GM23338 (cell line): ENCODE results near the gene SLC9A8. TPM values are rescaled to one million over a fixed set of nuclear protein-coding genes. Genes with fewer than 3 reads are reported as not detected.

ENCODE experiments used
- ATAC-seq: fragments of 200-7000 bp; cut with Tn5 transposase; 3 replicates; pipeline ENCODE4 v1.9.1; 2020
- DNase-seq: peaks from one replicate; pipeline ENCODE4 v3.0.0-alpha.2; 2015; ENCODE audit warnings: low spot score
- H2AFZ ChIP-seq: fragments of 200-600 bp; sonication (generic); 2 replicates; pipeline ENCODE4 v1.8.0; 2016; ENCODE audit warnings: antibody characterized with exemption, mild to moderate bottlenecking, moderate library complexity
- H3F3A ChIP-seq: fragments of 200-600 bp; sonication (generic); replicated peaks from 2 replicates; pipeline ENCODE4 v1.8.0; 2017; ENCODE audit warnings: antibody characterized with exemption, mixed run types, low read depth
- H3K27ac ChIP-seq: fragments of 200-600 bp; sonication (generic); 2 replicates; pipeline ENCODE4 v1.6.1; 2016; ENCODE audit warnings: low read depth
- H3K27me3 ChIP-seq: fragments of 200-600 bp; sonication (generic); 2 replicates; pipeline ENCODE4 v1.8.0; 2016; ENCODE audit warnings: mild to moderate bottlenecking, mixed run types, moderate library complexity; ENCODE audit not compliant: insufficient read depth
- H3K36me3 ChIP-seq: fragments of 200-600 bp; sonication (generic); 2 replicates; pipeline ENCODE4 v1.8.0; 2016; ENCODE audit warnings: mild to moderate bottlenecking; ENCODE audit not compliant: insufficient read depth
- H3K4me1 ChIP-seq: fragments of 200-600 bp; sonication (generic); 2 replicates; pipeline ENCODE4 v1.8.0; 2016; ENCODE audit warnings: mild to moderate bottlenecking, moderate library complexity; ENCODE audit not compliant: insufficient read depth
- H3K4me2 ChIP-seq: fragments of 200-600 bp; sonication (generic); 2 replicates; pipeline ENCODE4 v1.7.1; 2017; ENCODE audit warnings: mixed run types
- H3K4me3 ChIP-seq: fragments of 200-600 bp; sonication (generic); 2 replicates; pipeline ENCODE4 v1.6.1; 2016; ENCODE audit warnings: mixed run types
- H3K79me2 ChIP-seq: fragments of 200-600 bp; sonication (generic); replicated peaks from 2 replicates; pipeline ENCODE4 v1.8.0; 2017; ENCODE audit warnings: mild to moderate bottlenecking; ENCODE audit not compliant: insufficient read depth
- H3K9me2 ChIP-seq: fragments of 200-600 bp; sonication (generic); 2 replicates; pipeline ENCODE4 v1.8.0; 2017; ENCODE audit not compliant: insufficient read depth
- H4K20me1 ChIP-seq: fragments of 200-600 bp; sonication (generic); replicated peaks from 2 replicates; pipeline ENCODE4 v1.8.0; 2017; ENCODE audit warnings: mild to moderate bottlenecking; ENCODE audit not compliant: insufficient read depth
- H3K27ac Mint-ChIP-seq: 2 replicates; pipeline ENCODE4 v1.8.0; 2020; ENCODE audit warnings: inconsistent platforms, mild to moderate bottlenecking, moderate library complexity, mixed read lengths
- H3K27me3 Mint-ChIP-seq: 3 replicates; pipeline ENCODE4 v1.8.0; 2022; ENCODE audit warnings: low read depth, mild to moderate bottlenecking, moderate library complexity, mixed read lengths, inconsistent platforms; ENCODE audit not compliant: insufficient read depth, poor library complexity
- H3K36me3 Mint-ChIP-seq: 3 replicates; pipeline ENCODE4 v1.8.0; 2021; ENCODE audit warnings: low read depth, mild to moderate bottlenecking, inconsistent platforms, moderate library complexity, mixed read lengths
- H3K4me1 Mint-ChIP-seq: 3 replicates; pipeline ENCODE4 v1.8.0; 2020; ENCODE audit warnings: mild to moderate bottlenecking, inconsistent platforms, mixed read lengths
- H3K4me3 Mint-ChIP-seq: 3 replicates; pipeline ENCODE4 v1.8.0; 2021; ENCODE audit warnings: moderate library complexity, mild to moderate bottlenecking, inconsistent platforms, mixed read lengths
- H3K9me3 Mint-ChIP-seq: 3 replicates; pipeline ENCODE4 v1.8.0; 2020; ENCODE audit warnings: moderate library complexity, mild to moderate bottlenecking, inconsistent platforms, mixed read lengths
- CREB1 ChIP-seq: fragments of 250-450 bp; sonication (Bioruptor Pico); IDR thresholded peaks from 2 replicates; pipeline ENCODE4 v1.5.0; 2020; ENCODE audit warnings: low read depth, mild to moderate bottlenecking, moderate library complexity
- EZH2 ChIP-seq: fragments of 200-600 bp; sonication (generic); IDR thresholded peaks from one replicate; pipeline ENCODE4 v1.8.0; 2017; ENCODE audit warnings: antibody characterized with exemption, mild to moderate bottlenecking, low read depth; ENCODE audit not compliant: unreplicated experiment
- EZH2phosphoT487 ChIP-seq: fragments of 200-600 bp; sonication (generic); IDR thresholded peaks from one replicate; pipeline ENCODE4 v1.8.1; 2018; ENCODE audit warnings: antibody characterized with exemption; ENCODE audit not compliant: unreplicated experiment
- NANOG ChIP-seq: IDR thresholded peaks from 2 replicates; pipeline ENCODE4 v1.6.1; 2016; ENCODE audit warnings: antibody characterized with exemption, borderline replicate concordance
- POLR2AphosphoS5 ChIP-seq: IDR thresholded peaks from 2 replicates; pipeline ENCODE4 v1.6.1; 2016; ENCODE audit warnings: antibody characterized with exemption, low read depth
- STAT1 ChIP-seq: IDR thresholded peaks from one replicate; pipeline ENCODE4 v1.6.1; 2016; ENCODE audit warnings: antibody characterized with exemption; ENCODE audit not compliant: unreplicated experiment
- ZNF114 ChIP-seq: fragments of 250-450 bp; sonication (Bioruptor Pico); IDR thresholded peaks from 2 replicates; pipeline ENCODE4 v1.5.0; 2020; ENCODE audit warnings: mild to moderate bottlenecking, moderate library complexity
- ZNF331 ChIP-seq: fragments of 250-450 bp; sonication (Bioruptor Pico); IDR thresholded peaks from 2 replicates; pipeline ENCODE4 v1.5.0; 2020; ENCODE audit warnings: low read depth, mild to moderate bottlenecking, moderate library complexity
- polyA plus RNA-seq: library from polyadenylated mRNA; unstranded; fragments of >200 nt; fragmentation: Nextera tagmentation; extraction: Ambion mirVana; gene quantifications from 2 replicates; pipeline ENCODE4 v1.2.1, GENCODE V29; 2016
- total RNA-seq: library from RNA; depleted of rRNA; stranded (reverse); fragments of >200 nt; shearing (Covaris generic); gene quantifications from 2 replicates; pipeline ENCODE4 v1.2.3, GENCODE V29; 2014
- TF ChIP-seq, protein P1 (sequence below): fragments of 250-450 bp; sonication (Bioruptor Pico); IDR thresholded peaks from 2 replicates; pipeline ENCODE4 v1.5.0; 2020; ENCODE audit warnings: mild to moderate bottlenecking, moderate library complexity
- TF ChIP-seq, protein P2 (sequence below): IDR thresholded peaks from 2 replicates; pipeline ENCODE4 v1.6.1; 2016; ENCODE audit warnings: antibody characterized with exemption
- TF ChIP-seq, protein P3 (sequence below), 2 experiments: fragments of 200-600 bp in 1 of 2; sonication (generic) in 1 of 2; conservative IDR thresholded peaks; 2 replicates each; pipeline versions ENCODE4 v1.5.1 to v1.6.1; 2016 to 2017; ENCODE audit warnings: antibody characterized with exemption in 2 of 2, low read depth in 2 of 2, mild to moderate bottlenecking in 2 of 2, moderate library complexity in 1 of 2

Gene SLC9A8
- total and polyA plus RNA-seq, 2 experiments from 2014 or later, result 2.6 to 6.4 TPM

DNA sequence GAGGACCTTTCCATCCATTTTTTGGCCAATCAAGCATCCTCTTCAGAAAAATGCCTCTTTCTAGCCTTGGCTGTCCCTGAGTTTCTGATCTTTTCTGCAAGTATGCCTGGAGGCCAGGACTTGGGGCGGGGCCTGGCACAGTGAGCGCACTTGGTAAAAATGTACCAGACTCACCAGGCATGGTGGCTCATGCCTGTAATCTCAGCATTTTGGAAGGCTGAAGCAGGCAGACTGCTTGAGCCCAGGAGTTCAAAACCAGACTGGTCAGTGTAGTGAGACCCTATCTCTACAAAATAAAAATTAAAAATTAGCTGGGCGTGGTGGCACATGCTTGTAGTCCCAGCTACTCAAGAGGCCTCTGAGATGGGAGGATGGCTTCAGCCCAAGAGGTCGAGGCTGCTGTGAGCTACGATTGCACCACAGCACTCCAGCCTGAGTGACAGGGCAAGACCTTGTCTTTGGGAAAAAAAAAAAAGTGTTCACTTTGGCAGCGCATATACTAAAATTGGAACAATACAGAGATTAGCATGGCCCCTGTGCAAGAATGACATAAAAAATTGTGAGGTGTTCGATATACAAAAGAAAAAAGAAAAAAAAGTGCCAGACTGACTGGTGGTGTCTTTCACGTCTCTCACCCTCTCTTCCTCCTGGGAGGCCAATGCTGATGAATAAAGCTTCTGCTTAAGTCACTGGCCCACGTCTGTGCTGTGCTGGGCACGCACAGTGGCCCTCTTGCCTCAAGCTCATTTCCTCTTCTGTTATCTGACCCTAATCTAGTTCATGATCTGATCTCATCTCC, 18.1 kb upstream of the SLC9A8 start (continued):
- TF ChIP-seq, protein P1, sequence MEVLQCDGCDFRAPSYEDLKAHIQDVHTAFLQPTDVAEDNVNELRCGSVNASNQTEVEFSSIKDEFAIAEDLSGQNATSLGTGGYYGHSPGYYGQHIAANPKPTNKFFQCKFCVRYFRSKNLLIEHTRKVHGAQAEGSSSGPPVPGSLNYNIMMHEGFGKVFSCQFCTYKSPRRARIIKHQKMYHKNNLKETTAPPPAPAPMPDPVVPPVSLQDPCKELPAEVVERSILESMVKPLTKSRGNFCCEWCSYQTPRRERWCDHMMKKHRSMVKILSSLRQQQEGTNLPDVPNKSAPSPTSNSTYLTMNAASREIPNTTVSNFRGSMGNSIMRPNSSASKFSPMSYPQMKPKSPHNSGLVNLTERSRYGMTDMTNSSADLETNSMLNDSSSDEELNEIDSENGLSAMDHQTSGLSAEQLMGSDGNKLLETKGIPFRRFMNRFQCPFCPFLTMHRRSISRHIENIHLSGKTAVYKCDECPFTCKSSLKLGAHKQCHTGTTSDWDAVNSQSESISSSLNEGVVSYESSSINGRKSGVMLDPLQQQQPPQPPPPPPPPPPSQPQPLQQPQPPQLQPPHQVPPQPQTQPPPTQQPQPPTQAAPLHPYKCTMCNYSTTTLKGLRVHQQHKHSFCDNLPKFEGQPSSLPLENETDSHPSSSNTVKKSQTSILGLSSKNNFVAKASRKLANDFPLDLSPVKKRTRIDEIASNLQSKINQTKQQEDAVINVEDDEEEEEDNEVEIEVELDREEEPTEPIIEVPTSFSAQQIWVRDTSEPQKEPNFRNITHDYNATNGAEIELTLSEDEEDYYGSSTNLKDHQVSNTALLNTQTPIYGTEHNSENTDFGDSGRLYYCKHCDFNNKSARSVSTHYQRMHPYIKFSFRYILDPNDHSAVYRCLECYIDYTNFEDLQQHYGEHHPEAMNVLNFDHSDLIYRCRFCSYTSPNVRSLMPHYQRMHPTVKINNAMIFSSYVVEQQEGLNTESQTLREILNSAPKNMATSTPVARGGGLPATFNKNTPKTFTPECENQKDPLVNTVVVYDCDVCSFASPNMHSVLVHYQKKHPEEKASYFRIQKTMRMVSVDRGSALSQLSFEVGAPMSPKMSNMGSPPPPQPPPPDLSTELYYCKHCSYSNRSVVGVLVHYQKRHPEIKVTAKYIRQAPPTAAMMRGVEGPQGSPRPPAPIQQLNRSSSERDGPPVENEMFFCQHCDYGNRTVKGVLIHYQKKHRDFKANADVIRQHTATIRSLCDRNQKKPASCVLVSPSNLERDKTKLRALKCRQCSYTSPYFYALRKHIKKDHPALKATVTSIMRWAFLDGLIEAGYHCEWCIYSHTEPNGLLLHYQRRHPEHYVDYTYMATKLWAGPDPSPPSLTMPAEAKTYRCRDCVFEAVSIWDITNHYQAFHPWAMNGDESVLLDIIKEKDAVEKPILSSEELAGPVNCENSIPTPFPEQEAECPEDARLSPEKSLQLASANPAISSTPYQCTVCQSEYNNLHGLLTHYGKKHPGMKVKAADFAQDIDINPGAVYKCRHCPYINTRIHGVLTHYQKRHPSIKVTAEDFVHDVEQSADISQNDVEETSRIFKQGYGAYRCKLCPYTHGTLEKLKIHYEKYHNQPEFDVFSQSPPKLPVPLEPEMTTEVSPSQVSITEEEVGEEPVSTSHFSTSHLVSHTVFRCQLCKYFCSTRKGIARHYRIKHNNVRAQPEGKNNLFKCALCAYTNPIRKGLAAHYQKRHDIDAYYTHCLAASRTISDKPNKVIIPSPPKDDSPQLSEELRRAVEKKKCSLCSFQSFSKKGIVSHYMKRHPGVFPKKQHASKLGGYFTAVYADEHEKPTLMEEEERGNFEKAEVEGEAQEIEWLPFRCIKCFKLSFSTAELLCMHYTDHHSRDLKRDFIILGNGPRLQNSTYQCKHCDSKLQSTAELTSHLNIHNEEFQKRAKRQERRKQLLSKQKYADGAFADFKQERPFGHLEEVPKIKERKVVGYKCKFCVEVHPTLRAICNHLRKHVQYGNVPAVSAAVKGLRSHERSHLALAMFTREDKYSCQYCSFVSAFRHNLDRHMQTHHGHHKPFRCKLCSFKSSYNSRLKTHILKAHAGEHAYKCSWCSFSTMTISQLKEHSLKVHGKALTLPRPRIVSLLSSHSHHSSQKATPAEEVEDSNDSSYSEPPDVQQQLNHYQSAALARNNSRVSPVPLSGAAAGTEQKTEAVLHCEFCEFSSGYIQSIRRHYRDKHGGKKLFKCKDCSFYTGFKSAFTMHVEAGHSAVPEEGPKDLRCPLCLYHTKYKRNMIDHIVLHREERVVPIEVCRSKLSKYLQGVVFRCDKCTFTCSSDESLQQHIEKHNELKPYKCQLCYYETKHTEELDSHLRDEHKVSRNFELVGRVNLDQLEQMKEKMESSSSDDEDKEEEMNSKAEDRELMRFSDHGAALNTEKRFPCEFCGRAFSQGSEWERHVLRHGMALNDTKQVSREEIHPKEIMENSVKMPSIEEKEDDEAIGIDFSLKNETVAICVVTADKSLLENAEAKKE (CRISPR knock-in tag), result no peak
- TF ChIP-seq EZH2phosphoT487 (no peak), NANOG (no peak), CREB1 (no peak), ZNF331 (no peak)

DNA sequence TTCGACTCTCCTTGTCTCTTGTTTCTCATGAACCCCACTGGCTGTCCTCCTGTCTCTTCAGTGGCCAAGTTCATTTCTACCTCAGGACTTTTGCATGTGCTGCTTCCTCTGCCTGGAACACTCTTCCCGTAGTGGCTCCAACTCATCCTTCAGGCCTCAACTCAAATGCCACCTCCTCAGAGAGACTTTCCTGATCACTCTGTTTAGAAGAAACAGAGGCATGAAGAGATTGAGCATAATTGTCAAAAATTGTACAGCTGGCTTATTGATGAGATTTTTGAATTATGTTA, 17.5 kb upstream of the SLC9A8 start:
- no peaks in the 10 kb centered on the region for H3K4me1 ChIP-seq
- DNase-seq (no peak), ATAC-seq (no peak)
- no peak overlapping the region for H3K4me2 ChIP-seq
- Mint-ChIP-seq H3K27me3 (peaks cover 4% of the 10 kb centered on the region), H3K4me3 (no peak overlapping the region), H3K9me3 (no peaks in the 10 kb centered on the region), H3K4me1 (peaks cover 4% of the 10 kb centered on the region; the same call in 2 of the 3 replicates), H3K36me3 (no peaks in the 10 kb centered on the region), H3K27ac (no peak overlapping the region)
- no peak overlapping the region for H3K4me3 ChIP-seq
- H2AFZ ChIP-seq, result no peak overlapping the region
- H3K36me3 ChIP-seq, result no peaks in the 10 kb centered on the region
- H4K20me1 ChIP-seq, result no peaks in the 10 kb centered on the region
- H3K79me2 ChIP-seq, result no peaks in the 10 kb centered on the region
- no peak overlapping the region for H3K27ac ChIP-seq
- no peaks in the 10 kb centered on the region for H3F3A ChIP-seq
- H3K9me2 ChIP-seq, result no peaks in the 10 kb centered on the region
- no peaks in the 10 kb centered on the region for H3K27me3 ChIP-seq
- TF ChIP-seq, protein P2, sequence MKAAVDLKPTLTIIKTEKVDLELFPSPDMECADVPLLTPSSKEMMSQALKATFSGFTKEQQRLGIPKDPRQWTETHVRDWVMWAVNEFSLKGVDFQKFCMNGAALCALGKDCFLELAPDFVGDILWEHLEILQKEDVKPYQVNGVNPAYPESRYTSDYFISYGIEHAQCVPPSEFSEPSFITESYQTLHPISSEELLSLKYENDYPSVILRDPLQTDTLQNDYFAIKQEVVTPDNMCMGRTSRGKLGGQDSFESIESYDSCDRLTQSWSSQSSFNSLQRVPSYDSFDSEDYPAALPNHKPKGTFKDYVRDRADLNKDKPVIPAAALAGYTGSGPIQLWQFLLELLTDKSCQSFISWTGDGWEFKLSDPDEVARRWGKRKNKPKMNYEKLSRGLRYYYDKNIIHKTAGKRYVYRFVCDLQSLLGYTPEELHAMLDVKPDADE, result no peak
- TF ChIP-seq STAT1 (no peak), ZNF331 (no peak), CREB1 (no peak), POLR2AphosphoS5 (no peak), EZH2 (no peak), ZNF114 (CRISPR knock-in tag) (no peak)
- TF ChIP-seq, protein P3, sequence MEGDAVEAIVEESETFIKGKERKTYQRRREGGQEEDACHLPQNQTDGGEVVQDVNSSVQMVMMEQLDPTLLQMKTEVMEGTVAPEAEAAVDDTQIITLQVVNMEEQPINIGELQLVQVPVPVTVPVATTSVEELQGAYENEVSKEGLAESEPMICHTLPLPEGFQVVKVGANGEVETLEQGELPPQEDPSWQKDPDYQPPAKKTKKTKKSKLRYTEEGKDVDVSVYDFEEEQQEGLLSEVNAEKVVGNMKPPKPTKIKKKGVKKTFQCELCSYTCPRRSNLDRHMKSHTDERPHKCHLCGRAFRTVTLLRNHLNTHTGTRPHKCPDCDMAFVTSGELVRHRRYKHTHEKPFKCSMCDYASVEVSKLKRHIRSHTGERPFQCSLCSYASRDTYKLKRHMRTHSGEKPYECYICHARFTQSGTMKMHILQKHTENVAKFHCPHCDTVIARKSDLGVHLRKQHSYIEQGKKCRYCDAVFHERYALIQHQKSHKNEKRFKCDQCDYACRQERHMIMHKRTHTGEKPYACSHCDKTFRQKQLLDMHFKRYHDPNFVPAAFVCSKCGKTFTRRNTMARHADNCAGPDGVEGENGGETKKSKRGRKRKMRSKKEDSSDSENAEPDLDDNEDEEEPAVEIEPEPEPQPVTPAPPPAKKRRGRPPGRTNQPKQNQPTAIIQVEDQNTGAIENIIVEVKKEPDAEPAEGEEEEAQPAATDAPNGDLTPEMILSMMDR (conservative IDR thresholded peaks at IDR 0.05; ENCODE audit: low read depth in 2 of 2), result no peak
